Heart right ventricle (tissue), 16 donors: ENCODE data around the gene GAMT. TPM values are rescaled to one million over a fixed set of nuclear protein-coding genes. Genes with fewer than 3 reads are reported as not detected.

ENCODE experiments used
- ATAC-seq, 8 donors: fragments of 200-7000 bp; cut with Tn5 transposase; one replicate each; pipeline ENCODE4 v1.9.1; 2020; ENCODE audit warnings: mild to moderate bottlenecking in 8 of 8, moderate library complexity in 8 of 8, moderate number of reproducible peaks in 1 of 8
- DNase-seq, 2 donors: peaks; one replicate each; pipeline ENCODE4 v3.0.0-alpha.2; 2020
- H3K27ac ChIP-seq, 10 donors: fragments of 200-600 bp; sonication (generic) in 2 of 10; one replicate each; pipeline versions ENCODE4 v1.5.0 to v1.8.0; 2020 to 2022; ENCODE audit warnings: mild to moderate bottlenecking in 3 of 10
- H3K27me3 ChIP-seq, 7 donors: fragments of 200-600 bp; one replicate each; pipeline ENCODE4 v1.8.0; 2021 to 2022; ENCODE audit warnings: mild to moderate bottlenecking in 2 of 7
- H3K36me3 ChIP-seq, 9 donors: fragments of 200-600 bp; sonication (generic) in 1 of 9; one replicate each; pipeline versions ENCODE4 v1.5.0 to v1.8.0; 2020 to 2022; ENCODE audit warnings: mild to moderate bottlenecking in 2 of 9
- H3K4me1 ChIP-seq, 9 donors: fragments of 200-600 bp; sonication (generic) in 1 of 9; one replicate each; pipeline versions ENCODE4 v1.5.0 to v1.8.0; 2020 to 2022; ENCODE audit warnings: mild to moderate bottlenecking in 4 of 9
- H3K4me3 ChIP-seq, 10 donors: fragments of 200-600 bp; sonication (generic) in 2 of 10; one replicate each; pipeline versions ENCODE4 v1.5.0 to v1.8.0; 2020 to 2022; ENCODE audit warnings: mild to moderate bottlenecking in 7 of 10, moderate library complexity in 2 of 10
- H3K9me3 ChIP-seq, 11 donors: fragments of 200-600 bp in 10 of 11; sonication (generic) in 2 of 11; one replicate each; pipeline versions ENCODE4 v1.5.0 to v1.8.0; 2013 to 2022; ENCODE audit warnings: mild to moderate bottlenecking in 2 of 11, control low read depth in 1 of 11, moderate library complexity in 1 of 11
- CTCF ChIP-seq, 9 donors: fragments of 200-600 bp; sonication (generic) in 2 of 9; IDR thresholded peaks; one replicate each; pipeline versions ENCODE4 v1.5.0 to v1.8.0; 2021 to 2022; ENCODE audit warnings: antibody characterized with exemption in 9 of 9, mild to moderate bottlenecking in 5 of 9, moderate library complexity in 1 of 9
- WGBS, 2 donors: extraction: QIAGEN DNeasy Blood & Tissue Kit; methylation state at CpG; one replicate each; pipeline ENCODE4 v1.1.7; 2013; ENCODE audit warnings: inconsistent platforms in 1 of 2; 5-methylcytosine and 5-hydroxymethylcytosine counted together
- intact Hi-C, 10 donors: fragments of 100-400 bp; cut with DNase I; formaldehyde crosslinking; loops; one replicate each; pipeline versions ENCODE4 v1.11.1 to v1.14.2; 2022
- polyA plus RNA-seq, 2 donors: library from polyadenylated mRNA; stranded (reverse); fragments of 200-250 nt; gene quantifications; one replicate each; pipeline ENCODE4 v1.2.3, GENCODE V29; 2013
- total RNA-seq, 10 donors: library from RNA; stranded (reverse); fragmentation: NEBNext Ultra II Directional in 3 of 10; extraction: Animal tissue kit (Norgen Biotek cat#: 25700) in 3 of 10; gene quantifications; one replicate each; pipeline versions ENCODE4 v1.2.1 to v1.2.4, GENCODE V29; 2021 to 2023
- donor health status: Arrhythmogenic right ventricular cardiomyopathy.
- donor health status: ischemic (EF 13 %, LVEDD 7.1; RV severe dilation, severe dysfunction).
- donor health status: healthy with polysubstance abuse.
- donor health status: DM: no; HTN: yes; CAD: no.
- donor health status: DM: no; HTN: no; CAD: no.
- donor health status: ischemic (EF 25% LVEDD 6.9; RV normal size, moderate dysfunction).
- donor health status: ischemic (EF 25% LVEDD 5.7; RV mildly dilated, moderate dysfunction).
- donor health status: healthy.
- donor health status: DM: yes; HTN: yes; CAD: no.
- donor health status: Ischemic cardiomyopathy.
- donor health status: ischemic (EF 35%, LVEDD 5.7; RV mildly dilated, moderate dysfunction).
- donor health status: nonischemic (EF 11% LVEDD 7.7; RV severe dilation, severe dysfunction).
- donor health status: DM: yes; HTN: yes; CAD: no.
- donor health status: PGD.
- donor health status: ischemic (EF 29% LVEDD 5.4; RV normal size, mild dysfunction).
- donor health status: nonischemic (EF 23%, LVEDD 6.1; RV moderate dilation, normal function).

Gene GAMT
- total and polyA plus RNA-seq, 12 donors: 30.8 to 260 (median 72.1) TPM

- Histone ChIP-seq H3K4me1 (peaks cover 13 to 55% (median 42%) of the 10 kb centered on the region in 9 donors), H3K27me3 (no peaks in the 10 kb centered on the region), H3K9me3 (no peaks in the 10 kb centered on the region), H3K27ac (peak overlapping the region in 6 of 10 donors; percentile 22 to 99 (median 38)), H3K36me3 (peaks cover 0 to 60% (median 26%) of the 10 kb centered on the region in 9 donors), H3K4me3 (no peak overlapping the region)
- intact Hi-C loops: no loop called here
- no peak for DNase-seq
- no peak for ATAC-seq
- 81 to 84% methylated on average over 39 of the region's 39 CpGs for WGBS, 2 donors
- no peak for TF ChIP-seq CTCF (IDR thresholded peaks at IDR 0.05)
These were observed 14.2 kb downstream of the GAMT start for GRCh38 chr19:1386945-1387683.

GRCh38 chr19:1385816-1386215 is 15.5 kb downstream of the GAMT start:
- WGBS, 2 donors: 67 to 69% methylated on average over 3 of the region's 3 CpGs
- ATAC-seq (no peak), DNase-seq (no peak)
- TF ChIP-seq CTCF (IDR thresholded peaks at IDR 0.05): no peak
- Histone ChIP-seq H3K27me3 (no peaks in the 10 kb centered on the region), H3K27ac (peak overlapping the region in 7 of 10 donors; percentile 22 to 99 (median 50)), H3K4me1 (peaks cover 13 to 65% (median 44%) of the 10 kb centered on the region in 9 donors), H3K4me3 (no peak overlapping the region), H3K9me3 (no peaks in the 10 kb centered on the region), H3K36me3 (peaks cover 0 to 47% (median 17%) of the 10 kb centered on the region in 9 donors)
- intact Hi-C loops: no loop called here

- Histone ChIP-seq H3K27ac (peak overlapping the region; percentile 64 to 99 (median 97)), H3K27me3 (no peaks in the 10 kb centered on the region), H3K4me1 (peaks cover 13 to 65% (median 44%) of the 10 kb centered on the region in 9 donors), H3K4me3 (peak overlapping the region; percentile 76 to 100 (median 94)), H3K36me3 (peaks cover 0 to 35% (median 5%) of the 10 kb centered on the region in 9 donors), H3K9me3 (no peaks in the 10 kb centered on the region)
- ATAC-seq (no peak), DNase-seq (no peak)
- WGBS, 2 donors: 28 to 29% methylated on average over 17 of the region's 17 CpGs
- intact Hi-C loops: loop anchor here in 2 of 10 donors (5.0 kb wide), 1 partner anchor 107 kb away; the partner anchor contains the start of gene FAM174C (in 2 of the 2)
- no peak for TF ChIP-seq CTCF (IDR thresholded peaks at IDR 0.05)
These were observed 16.7 kb downstream of the GAMT start for GRCh38 chr19:1384478-1385110.

GRCh38 chr19:1384085-1384462 is 17.3 kb downstream of the GAMT start:
- Histone ChIP-seq H3K27me3 (no peaks in the 10 kb centered on the region), H3K9me3 (no peaks in the 10 kb centered on the region), H3K4me1 (peaks cover 13 to 61% (median 44%) of the 10 kb centered on the region in 9 donors), H3K36me3 (peaks cover 0 to 29% (median 1%) of the 10 kb centered on the region in 9 donors), H3K27ac (peak overlapping the region; percentile 64 to 99 (median 97)), H3K4me3 (peak overlapping the region; percentile 76 to 100 (median 94))
- ATAC-seq: peak in 2 of 8 donors; percentile 3 to 7
- TF ChIP-seq CTCF (IDR thresholded peaks at IDR 0.05): no peak
- intact Hi-C loops: loop anchor here in 2 of 10 donors (5.0 kb wide), 1 partner anchor 107 kb away; the partner anchor contains the start of gene FAM174C (in 2 of the 2)
- WGBS, 2 donors: 0 to 1% methylated on average over 23 of the region's 23 CpGs
- no peak for DNase-seq
